Transverse colon (tissue), 4 donors: Measurements from ENCODE around the gene KRTAP10-3.

Experiments
- CTCF ChIP-seq, 5 experiments: fragments of 200-600 bp in 3 of 5; fragments of 450-650 bp in 2 of 5; sonication (generic) in 3 of 5; IDR thresholded peaks; 1 replicate in 2 of 5; 2 replicates in 3 of 5; pipeline ENCODE4 v1.5.1; 2016 to 2017; ENCODE audit warnings: antibody characterized with exemption in 5 of 5, inconsistent platforms in 3 of 5, mild to moderate bottlenecking in 2 of 5, moderate library complexity in 1 of 5
- EP300 ChIP-seq: sonication (generic); formaldehyde crosslinking; IDR thresholded peaks from one replicate; pipeline ENCODE4 v1.6.1; 2017; ENCODE audit warnings: antibody characterized with exemption, low read depth
- POLR2AphosphoS5 ChIP-seq, 3 donors: sonication (generic); formaldehyde crosslinking; IDR thresholded peaks; one replicate each; pipeline ENCODE4 v1.6.1; 2016; ENCODE audit warnings: antibody characterized with exemption in 3 of 3

DNA sequence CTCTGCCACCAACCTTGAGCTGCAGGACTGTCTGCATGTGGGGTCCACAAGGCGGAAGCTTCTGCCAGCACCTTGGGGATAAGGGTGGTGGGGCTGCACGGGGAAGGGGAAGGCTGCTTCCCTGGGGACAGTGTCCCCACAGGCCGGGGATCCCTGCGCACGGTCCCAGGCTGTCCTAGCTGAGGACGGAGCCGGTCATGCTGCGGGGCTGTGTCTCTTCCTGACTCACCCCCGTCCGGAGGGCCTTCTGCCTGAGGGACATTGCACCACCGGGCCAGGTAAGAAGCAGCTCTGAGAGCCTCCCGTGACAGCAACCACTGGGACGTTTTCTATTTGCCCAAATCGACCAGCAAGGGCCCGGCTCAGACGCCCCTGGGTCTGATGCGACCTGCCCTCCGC lies 48.5 kb downstream of the KRTAP10-3 start:
- TF ChIP-seq CTCF (IDR thresholded peaks at IDR 0.05) (no peak), EP300 (no peak), POLR2AphosphoS5 (IDR thresholded peaks at IDR 0.05) (no peak)
